Measurements from ENCODE around the gene ABHD16A.

The ABHD16A gene

GRCh38 chr6:31687321-31687720 lies 15.8 kb downstream of the ABHD16A start:
- no peak for ATAC-seq
- no peak for TF ChIP-seq CSRNP3 (CRISPR knock-in tag; IDR thresholded peaks at IDR 0.05)
- no peak for TF ChIP-seq RARB (CRISPR knock-in tag; IDR thresholded peaks at IDR 0.05)
- TF ChIP-seq ZFP3 (CRISPR knock-in tag; IDR thresholded peaks at IDR 0.05): no peak
- TF ChIP-seq, protein P1, sequence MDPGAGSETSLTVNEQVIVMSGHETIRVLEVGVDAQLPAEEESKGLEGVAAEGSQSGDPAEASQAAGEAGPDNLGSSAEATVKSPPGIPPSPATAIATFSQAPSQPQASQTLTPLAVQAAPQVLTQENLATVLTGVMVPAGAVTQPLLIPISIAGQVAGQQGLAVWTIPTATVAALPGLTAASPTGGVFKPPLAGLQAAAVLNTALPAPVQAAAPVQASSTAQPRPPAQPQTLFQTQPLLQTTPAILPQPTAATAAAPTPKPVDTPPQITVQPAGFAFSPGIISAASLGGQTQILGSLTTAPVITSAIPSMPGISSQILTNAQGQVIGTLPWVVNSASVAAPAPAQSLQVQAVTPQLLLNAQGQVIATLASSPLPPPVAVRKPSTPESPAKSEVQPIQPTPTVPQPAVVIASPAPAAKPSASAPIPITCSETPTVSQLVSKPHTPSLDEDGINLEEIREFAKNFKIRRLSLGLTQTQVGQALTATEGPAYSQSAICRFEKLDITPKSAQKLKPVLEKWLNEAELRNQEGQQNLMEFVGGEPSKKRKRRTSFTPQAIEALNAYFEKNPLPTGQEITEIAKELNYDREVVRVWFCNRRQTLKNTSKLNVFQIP (CRISPR knock-in tag; IDR thresholded peaks at IDR 0.05; ENCODE audit: borderline replicate concordance, low read depth): no peak
- TF ChIP-seq OSR1 (CRISPR knock-in tag; IDR thresholded peaks at IDR 0.05): no peak
- TF ChIP-seq ZC3H10 (CRISPR knock-in tag; IDR thresholded peaks at IDR 0.05): no peak
- no peak for TF ChIP-seq ZNF565 (CRISPR knock-in tag; conservative IDR thresholded peaks at IDR 0.05; ENCODE audit: low read depth)
- TF ChIP-seq PATZ1 (CRISPR knock-in tag; IDR thresholded peaks at IDR 0.05; ENCODE audit: borderline replicate concordance): no peak
- no peak for TF ChIP-seq CREB5 (CRISPR knock-in tag; IDR thresholded peaks at IDR 0.05; ENCODE audit: low read depth)

GRCh38 chr6:31686483-31686882 lies 16.6 kb downstream of the ABHD16A start:
- no peak for ATAC-seq
- TF ChIP-seq SNAI2 (CRISPR knock-in tag; IDR thresholded peaks at IDR 0.05): no peak
- no peak for TF ChIP-seq ZFP30 (CRISPR knock-in tag; IDR thresholded peaks at IDR 0.05)
- TF ChIP-seq ZNF70 (CRISPR knock-in tag; IDR thresholded peaks at IDR 0.05): no peak
- no peak for TF ChIP-seq ZC3H10 (CRISPR knock-in tag; IDR thresholded peaks at IDR 0.05)
- TF ChIP-seq TOX (CRISPR knock-in tag; IDR thresholded peaks at IDR 0.05; ENCODE audit: borderline replicate concordance): no peak
- no peak for TF ChIP-seq OSR1 (CRISPR knock-in tag; IDR thresholded peaks at IDR 0.05)
- TF ChIP-seq CSRNP3 (CRISPR knock-in tag; IDR thresholded peaks at IDR 0.05): no peak
- TF ChIP-seq, protein P2, sequence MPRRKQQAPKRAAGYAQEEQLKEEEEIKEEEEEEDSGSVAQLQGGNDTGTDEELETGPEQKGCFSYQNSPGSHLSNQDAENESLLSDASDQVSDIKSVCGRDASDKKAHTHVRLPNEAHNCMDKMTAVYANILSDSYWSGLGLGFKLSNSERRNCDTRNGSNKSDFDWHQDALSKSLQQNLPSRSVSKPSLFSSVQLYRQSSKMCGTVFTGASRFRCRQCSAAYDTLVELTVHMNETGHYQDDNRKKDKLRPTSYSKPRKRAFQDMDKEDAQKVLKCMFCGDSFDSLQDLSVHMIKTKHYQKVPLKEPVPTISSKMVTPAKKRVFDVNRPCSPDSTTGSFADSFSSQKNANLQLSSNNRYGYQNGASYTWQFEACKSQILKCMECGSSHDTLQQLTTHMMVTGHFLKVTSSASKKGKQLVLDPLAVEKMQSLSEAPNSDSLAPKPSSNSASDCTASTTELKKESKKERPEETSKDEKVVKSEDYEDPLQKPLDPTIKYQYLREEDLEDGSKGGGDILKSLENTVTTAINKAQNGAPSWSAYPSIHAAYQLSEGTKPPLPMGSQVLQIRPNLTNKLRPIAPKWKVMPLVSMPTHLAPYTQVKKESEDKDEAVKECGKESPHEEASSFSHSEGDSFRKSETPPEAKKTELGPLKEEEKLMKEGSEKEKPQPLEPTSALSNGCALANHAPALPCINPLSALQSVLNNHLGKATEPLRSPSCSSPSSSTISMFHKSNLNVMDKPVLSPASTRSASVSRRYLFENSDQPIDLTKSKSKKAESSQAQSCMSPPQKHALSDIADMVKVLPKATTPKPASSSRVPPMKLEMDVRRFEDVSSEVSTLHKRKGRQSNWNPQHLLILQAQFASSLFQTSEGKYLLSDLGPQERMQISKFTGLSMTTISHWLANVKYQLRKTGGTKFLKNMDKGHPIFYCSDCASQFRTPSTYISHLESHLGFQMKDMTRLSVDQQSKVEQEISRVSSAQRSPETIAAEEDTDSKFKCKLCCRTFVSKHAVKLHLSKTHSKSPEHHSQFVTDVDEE (CRISPR knock-in tag; IDR thresholded peaks at IDR 0.05): no peak
- no peak for TF ChIP-seq ESRRG (CRISPR knock-in tag; IDR thresholded peaks at IDR 0.05)
- no peak for TF ChIP-seq BACH2 (CRISPR knock-in tag; IDR thresholded peaks at IDR 0.05; ENCODE audit: borderline replicate concordance)

DNA sequence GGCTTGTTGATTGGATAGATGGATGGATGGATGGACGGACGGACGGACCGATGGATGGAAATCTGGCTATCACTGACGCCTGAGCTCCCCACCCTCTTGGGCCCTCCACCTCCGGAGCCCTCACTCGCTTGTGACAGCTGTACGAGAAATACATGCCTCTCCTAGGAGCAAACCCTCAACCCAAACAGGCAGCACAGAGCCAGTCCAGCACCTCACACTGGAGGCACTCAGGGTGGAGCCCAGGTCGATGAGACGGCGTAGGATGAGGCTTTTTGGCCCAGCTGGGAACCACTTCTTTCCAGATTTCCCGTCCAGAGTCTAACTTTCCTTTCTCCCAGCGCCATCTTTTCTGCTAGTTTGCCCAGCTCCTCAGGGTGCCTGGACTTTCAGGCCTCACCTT lies 19.5 kb downstream of the ABHD16A start:
- ATAC-seq: no peak
- TF ChIP-seq TOX (CRISPR knock-in tag; IDR thresholded peaks at IDR 0.05; ENCODE audit: borderline replicate concordance): no peak

DNA sequence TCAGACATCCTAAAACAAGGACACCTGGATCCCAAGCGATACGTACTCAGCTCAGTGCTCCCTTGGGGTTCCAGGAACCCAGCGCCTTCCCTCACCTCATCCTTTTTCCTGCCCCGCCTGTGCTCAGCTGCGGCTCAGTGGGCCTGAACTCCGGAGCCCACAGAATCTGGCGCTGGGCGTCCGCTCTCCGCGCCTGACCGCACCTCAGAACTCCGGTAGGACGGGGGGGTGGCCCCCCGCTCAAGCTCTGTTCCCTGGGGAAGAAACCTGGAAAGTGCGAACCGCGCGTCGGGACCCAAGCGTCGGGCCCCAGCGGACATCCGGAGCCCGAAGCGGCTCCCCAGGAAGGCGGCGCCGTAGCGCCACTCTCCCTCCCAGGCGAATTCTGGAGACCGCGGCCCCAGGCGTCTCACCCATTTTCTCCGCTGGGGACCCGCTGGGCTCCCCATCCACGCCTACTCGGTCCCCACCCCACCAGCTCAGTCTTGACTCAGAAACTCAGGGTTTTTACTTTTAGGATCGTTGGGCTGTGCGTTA lies 21.9 kb downstream of the ABHD16A start:
- peak; percentile 24 for ATAC-seq
- TF ChIP-seq RARB (CRISPR knock-in tag; IDR thresholded peaks at IDR 0.05): no peak
- no peak for TF ChIP-seq SNAI2 (CRISPR knock-in tag; IDR thresholded peaks at IDR 0.05)
- TF ChIP-seq ZC3H10 (CRISPR knock-in tag; IDR thresholded peaks at IDR 0.05): no peak
- no peak for TF ChIP-seq BACH2 (CRISPR knock-in tag; IDR thresholded peaks at IDR 0.05; ENCODE audit: borderline replicate concordance)
- no peak for TF ChIP-seq ZNF70 (CRISPR knock-in tag; IDR thresholded peaks at IDR 0.05)
- TF ChIP-seq ESRRG (CRISPR knock-in tag; IDR thresholded peaks at IDR 0.05): no peak
- TF ChIP-seq CSDC2 (CRISPR knock-in tag; IDR thresholded peaks at IDR 0.05): no peak
- TF ChIP-seq ARNTL (CRISPR knock-in tag; IDR thresholded peaks at IDR 0.05; ENCODE audit: borderline replicate concordance, low read depth): no peak
- TF ChIP-seq CREB5 (CRISPR knock-in tag; IDR thresholded peaks at IDR 0.05; ENCODE audit: low read depth): no peak
- no peak for TF ChIP-seq ZNF8 (CRISPR knock-in tag; IDR thresholded peaks at IDR 0.05)
- no peak for TF ChIP-seq PATZ1 (CRISPR knock-in tag; IDR thresholded peaks at IDR 0.05; ENCODE audit: borderline replicate concordance)
- no peak for TF ChIP-seq ISL1 (CRISPR knock-in tag; IDR thresholded peaks at IDR 0.05)
- no peak for TF ChIP-seq OSR1 (CRISPR knock-in tag; IDR thresholded peaks at IDR 0.05)
- TF ChIP-seq PPARA (CRISPR knock-in tag; IDR thresholded peaks at IDR 0.05; ENCODE audit: borderline replicate concordance): no peak
- no peak for TF ChIP-seq TOX (CRISPR knock-in tag; IDR thresholded peaks at IDR 0.05; ENCODE audit: borderline replicate concordance)
